Activated naive CD4-positive, alpha-beta T cell treated with Interleukin-2 at 50 U/mL for 16 hours (primary cell): ENCODE measurements around the gene C16orf54.
A peak's percentile ranks its signal among the peaks of the same experiment; 100 is the strongest.
"Not testable (repeated sequence)": the region's sequence is repeated elsewhere in the genome, so short reads cannot be mapped to it uniquely, and the experiment has no call there.

Experiments
- DNase-seq: peaks from one replicate; pipeline ENCODE4 v3.0.0-alpha.2; 2020

C16orf54 gene

GRCh38 chr16:29702269-29702668 lies 43.5 kb downstream of the C16orf54 start:
- no peak for DNase-seq

GRCh38 chr16:29701214-29701555 lies 44.6 kb downstream of the C16orf54 start:
- DNase-seq, result no peak

- peak; percentile 79 for DNase-seq
Measured at GRCh38 chr16:29700253-29700987, 45.4 kb downstream of the C16orf54 start.

GRCh38 chr16:29699324-29700219 lies 46.2 kb downstream of the C16orf54 start:
- DNase-seq, result no peak

GRCh38 chr16:29698484-29699323 lies 47.1 kb downstream of the C16orf54 start:
- no peak for DNase-seq

GRCh38 chr16:29698042-29698441 lies 47.7 kb downstream of the C16orf54 start:
- no peak for DNase-seq

- no peak for DNase-seq
Measured at GRCh38 chr16:29697391-29697790, 48.4 kb downstream of the C16orf54 start.

GRCh38 chr16:29696881-29697331 lies 48.9 kb downstream of the C16orf54 start:
- no peak for DNase-seq

- DNase-seq, result not testable (repeated sequence)
Measured at GRCh38 chr16:29695675-29696074, 50.1 kb downstream of the C16orf54 start.

- no peak for DNase-seq
Measured at GRCh38 chr16:29694384-29695195, 51.2 kb downstream of the C16orf54 start.

- DNase-seq, result not testable (repeated sequence)
Measured at GRCh38 chr16:29692606-29693005, 53.2 kb downstream of the C16orf54 start.
